ENCODE results near the gene NFATC2.

NFATC2 gene

DNA sequence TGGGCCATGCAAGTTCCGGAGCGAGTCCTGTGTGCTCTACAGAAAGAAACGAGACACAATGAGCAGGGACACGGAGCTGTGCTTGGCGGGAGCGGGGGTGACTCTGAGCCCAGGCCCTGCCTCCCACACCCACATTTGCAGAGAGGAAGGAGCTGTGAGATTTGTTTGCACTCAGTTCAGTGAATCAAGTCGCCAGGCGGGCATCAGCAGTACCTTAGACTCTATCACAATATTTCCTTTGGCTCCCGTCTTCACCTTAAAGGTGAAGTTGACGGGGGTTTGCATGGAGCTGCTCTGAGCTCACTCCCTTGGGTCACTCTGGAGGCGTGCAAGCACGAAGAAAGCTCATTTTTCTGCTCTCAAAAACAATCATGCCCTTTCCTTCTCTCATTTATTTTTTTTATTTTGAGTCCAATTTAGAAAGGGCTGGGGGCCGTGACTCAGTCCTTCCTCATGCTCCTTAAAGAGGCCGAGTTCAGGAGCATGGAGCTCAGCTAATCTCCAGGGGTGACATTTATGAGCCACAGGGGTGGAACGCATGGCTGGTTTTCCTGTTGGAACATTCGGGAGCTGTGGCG lies 188.2 kb downstream of the NFATC2 start:
- Histone ChIP-seq H2AK5ac (ENCODE audit: low read length) (no peak overlapping the region), H3K4me3 (ENCODE audit: low read length) (no peak overlapping the region), H4K5ac (ENCODE audit: low read length) (no peak overlapping the region), H3K4me1 (ENCODE audit: control insufficient read depth, low read depth, low read length) (no peaks in the 10 kb centered on the region), H3K36me3 (ENCODE audit: control insufficient read depth, insufficient read depth, low read length) (no peaks in the 10 kb centered on the region), H3K4me2 (ENCODE audit: low read length) (no peak overlapping the region), H3K4ac (ENCODE audit: low read depth, low read length) (no peak overlapping the region), H3K18ac (ENCODE audit: low read length) (no peak overlapping the region), H3K27ac (ENCODE audit: low read depth, low read length) (no peak overlapping the region), H3K79me2 (ENCODE audit: control insufficient read depth, insufficient read depth, low read length) (no peaks in the 10 kb centered on the region), H3K56ac (ENCODE audit: low read length) (no peak overlapping the region), H3K9ac (ENCODE audit: low read length) (no peak overlapping the region), H2BK120ac (ENCODE audit: low read depth, low read length) (no peak overlapping the region), H3K79me1 (ENCODE audit: low read length) (no peaks in the 10 kb centered on the region), H3K27me3 (ENCODE audit: insufficient read depth, low read length, poor library complexity) (no peaks in the 10 kb centered on the region), H2BK15ac (replicated peaks; ENCODE audit: low read depth) (no peak overlapping the region), H3K23ac (ENCODE audit: low read length) (no peak overlapping the region), H2BK5ac (ENCODE audit: low read length) (no peak overlapping the region), H4K8ac (ENCODE audit: low read depth, low read length) (no peak overlapping the region)
- no CpG with 5 or more reads among the region's 17 CpGs for WGBS (ENCODE audit: extremely low coverage, insufficient coverage, low lambda C conversion rate)
- DNase-seq: no peak

DNA sequence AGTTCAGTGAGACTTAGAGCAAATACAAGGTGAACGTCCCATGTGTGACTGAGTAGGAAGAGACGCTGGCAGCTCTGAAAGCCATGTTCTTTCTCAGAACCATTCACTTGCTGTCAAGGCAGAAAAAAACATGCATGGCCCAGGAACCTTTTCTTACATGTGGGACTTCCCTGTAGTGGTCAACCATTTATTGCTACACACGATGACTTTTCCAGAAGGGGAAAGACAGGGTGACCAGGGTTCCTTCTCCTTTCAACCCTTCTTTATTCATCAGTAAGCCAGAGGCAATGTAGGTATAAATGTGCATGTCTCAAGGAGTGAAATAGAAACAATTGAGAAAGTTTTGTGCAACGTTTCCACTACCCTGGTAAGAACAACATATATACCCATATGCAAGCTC lies 189.0 kb downstream of the NFATC2 start:
- H3K27me3 ChIP-seq (ENCODE audit: insufficient read depth, low read length, poor library complexity): no peaks in the 10 kb centered on the region
- no peak overlapping the region for H3K18ac ChIP-seq (ENCODE audit: low read length)
- H3K27ac ChIP-seq (ENCODE audit: low read depth, low read length): no peak overlapping the region
- H3K4me3 ChIP-seq (ENCODE audit: low read length): no peak overlapping the region
- H2BK120ac ChIP-seq (ENCODE audit: low read depth, low read length): no peak overlapping the region
- no peaks in the 10 kb centered on the region for H3K4me1 ChIP-seq (ENCODE audit: control insufficient read depth, low read depth, low read length)
- no peaks in the 10 kb centered on the region for H3K36me3 ChIP-seq (ENCODE audit: control insufficient read depth, insufficient read depth, low read length)
- H4K5ac ChIP-seq (ENCODE audit: low read length): no peak overlapping the region
- no peak overlapping the region for H4K8ac ChIP-seq (ENCODE audit: low read depth, low read length)
- H2BK15ac ChIP-seq (replicated peaks; ENCODE audit: low read depth): no peak overlapping the region
- H3K4me2 ChIP-seq (ENCODE audit: low read length): no peak overlapping the region
- H3K79me1 ChIP-seq (ENCODE audit: low read length): no peaks in the 10 kb centered on the region
- H2AK5ac ChIP-seq (ENCODE audit: low read length): no peak overlapping the region
- H3K4ac ChIP-seq (ENCODE audit: low read depth, low read length): no peak overlapping the region
- DNase-seq: no peak
- H3K56ac ChIP-seq (ENCODE audit: low read length): no peak overlapping the region
- H3K79me2 ChIP-seq (ENCODE audit: control insufficient read depth, insufficient read depth, low read length): no peaks in the 10 kb centered on the region
- no peak overlapping the region for H2BK5ac ChIP-seq (ENCODE audit: low read length)
- H3K23ac ChIP-seq (ENCODE audit: low read length): no peak overlapping the region
- WGBS (ENCODE audit: extremely low coverage, insufficient coverage, low lambda C conversion rate): no CpG with 5 or more reads among the region's 4 CpGs
- H3K9ac ChIP-seq (ENCODE audit: low read length): no peak overlapping the region

DNA sequence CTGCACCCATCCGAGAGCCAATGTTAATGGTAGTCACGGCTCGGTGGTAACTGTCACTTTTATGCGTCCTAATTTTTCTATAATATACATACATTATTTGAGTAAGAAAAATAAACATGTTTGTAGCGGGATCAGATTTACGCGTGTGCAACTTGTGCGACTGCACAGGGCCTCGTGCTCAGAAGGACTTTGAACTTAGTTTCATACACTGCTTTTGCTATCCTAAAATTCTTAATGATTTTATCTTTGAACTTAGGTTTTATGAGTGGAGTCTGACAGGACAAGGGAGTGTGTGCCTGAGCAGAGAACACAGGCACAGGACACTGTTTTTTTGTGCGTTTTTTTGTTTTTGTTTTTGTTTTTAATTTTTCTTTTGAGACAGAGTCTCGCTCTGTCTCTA lies 189.7 kb downstream of the NFATC2 start:
- Histone ChIP-seq H2BK15ac (replicated peaks; ENCODE audit: low read depth) (no peak overlapping the region), H2BK120ac (ENCODE audit: low read depth, low read length) (no peak overlapping the region), H3K36me3 (ENCODE audit: control insufficient read depth, insufficient read depth, low read length) (no peaks in the 10 kb centered on the region), H3K27ac (ENCODE audit: low read depth, low read length) (no peak overlapping the region), H3K4me3 (ENCODE audit: low read length) (no peak overlapping the region), H3K18ac (ENCODE audit: low read length) (no peak overlapping the region), H3K27me3 (ENCODE audit: insufficient read depth, low read length, poor library complexity) (no peaks in the 10 kb centered on the region), H2BK5ac (ENCODE audit: low read length) (no peak overlapping the region), H3K79me2 (ENCODE audit: control insufficient read depth, insufficient read depth, low read length) (no peaks in the 10 kb centered on the region), H3K4me1 (ENCODE audit: control insufficient read depth, low read depth, low read length) (no peaks in the 10 kb centered on the region), H3K9ac (ENCODE audit: low read length) (no peak overlapping the region), H2AK5ac (ENCODE audit: low read length) (no peak overlapping the region), H3K4me2 (ENCODE audit: low read length) (no peak overlapping the region), H4K8ac (ENCODE audit: low read depth, low read length) (no peak overlapping the region), H3K56ac (ENCODE audit: low read length) (no peak overlapping the region), H3K23ac (ENCODE audit: low read length) (no peak overlapping the region), H4K5ac (ENCODE audit: low read length) (no peak overlapping the region), H3K79me1 (ENCODE audit: low read length) (no peaks in the 10 kb centered on the region), H3K4ac (ENCODE audit: low read depth, low read length) (no peak overlapping the region)
- WGBS (ENCODE audit: extremely low coverage, insufficient coverage, low lambda C conversion rate): no CpG with 5 or more reads among the region's 11 CpGs
- DNase-seq: no peak

DNA sequence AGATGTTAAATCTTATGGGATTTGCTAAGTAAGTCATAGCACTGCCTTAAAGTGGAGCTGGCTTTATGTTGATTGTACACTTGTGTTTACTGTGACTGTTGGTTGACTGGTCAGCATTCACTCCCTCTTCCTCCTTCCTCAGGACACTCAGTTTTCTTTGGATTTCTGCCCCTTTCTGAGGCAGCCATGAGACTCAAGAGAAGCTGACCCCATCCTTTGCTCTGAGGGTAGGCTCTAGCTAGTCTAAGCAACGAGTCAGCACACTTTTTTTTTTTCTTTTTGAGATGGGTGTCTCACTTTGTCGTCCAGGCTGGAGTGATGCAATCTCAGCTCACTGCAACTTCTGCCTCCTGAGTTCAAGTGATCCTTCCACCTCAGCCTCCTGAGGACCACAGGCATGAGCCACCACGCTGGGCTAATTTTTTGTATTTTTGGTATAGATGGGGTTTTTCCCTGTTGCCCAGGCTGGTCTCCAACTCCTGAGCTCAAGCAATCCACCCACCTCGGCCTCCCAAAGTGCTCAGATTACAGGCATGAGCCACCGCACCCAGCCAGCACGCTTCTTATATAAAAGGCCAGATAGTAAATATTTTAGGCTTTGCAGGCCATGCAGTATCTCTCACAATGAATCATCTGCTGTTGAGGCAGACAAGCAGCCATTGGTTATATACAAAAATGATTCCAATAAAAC lies 191.4 kb downstream of the NFATC2 start:
- Histone ChIP-seq H3K36me3 (ENCODE audit: control insufficient read depth, insufficient read depth, low read length) (no peaks in the 10 kb centered on the region), H3K27ac (ENCODE audit: low read depth, low read length) (no peak overlapping the region), H3K4ac (ENCODE audit: low read depth, low read length) (no peak overlapping the region), H3K4me1 (ENCODE audit: control insufficient read depth, low read depth, low read length) (no peaks in the 10 kb centered on the region), H3K23ac (ENCODE audit: low read length) (no peak overlapping the region), H3K4me3 (ENCODE audit: low read length) (no peak overlapping the region), H3K79me2 (ENCODE audit: control insufficient read depth, insufficient read depth, low read length) (no peaks in the 10 kb centered on the region), H3K9ac (ENCODE audit: low read length) (no peak overlapping the region), H2BK120ac (ENCODE audit: low read depth, low read length) (no peak overlapping the region), H4K8ac (ENCODE audit: low read depth, low read length) (no peak overlapping the region), H4K5ac (ENCODE audit: low read length) (no peak overlapping the region), H3K27me3 (ENCODE audit: insufficient read depth, low read length, poor library complexity) (no peaks in the 10 kb centered on the region), H2BK15ac (replicated peaks; ENCODE audit: low read depth) (no peak overlapping the region), H3K18ac (ENCODE audit: low read length) (no peak overlapping the region), H2AK5ac (ENCODE audit: low read length) (no peak overlapping the region), H3K4me2 (ENCODE audit: low read length) (no peak overlapping the region), H3K56ac (ENCODE audit: low read length) (no peak overlapping the region), H2BK5ac (ENCODE audit: low read length) (no peak overlapping the region), H3K79me1 (ENCODE audit: low read length) (no peaks in the 10 kb centered on the region)
- no peak for DNase-seq
- WGBS (ENCODE audit: extremely low coverage, insufficient coverage, low lambda C conversion rate): no CpG with 5 or more reads among the region's 6 CpGs

DNA sequence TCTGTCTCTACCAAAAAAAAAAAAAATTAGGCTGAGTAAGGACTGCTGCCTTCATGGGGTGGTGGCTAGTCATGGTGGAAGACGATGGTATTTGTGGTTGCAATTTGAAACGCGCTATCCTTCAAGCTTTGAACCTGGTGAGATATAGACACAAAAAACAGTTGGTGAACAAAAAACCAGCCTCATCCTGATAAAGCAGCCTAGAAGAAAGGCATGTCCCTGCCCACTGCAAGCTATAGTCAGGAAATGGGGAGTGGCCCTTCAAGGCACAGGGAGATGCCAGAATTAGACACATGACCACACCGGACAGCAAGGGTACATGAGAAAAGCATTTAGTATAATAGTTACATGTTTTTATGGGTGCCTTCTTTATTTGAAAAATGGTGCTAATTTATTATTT lies 193.6 kb downstream of the NFATC2 start:
- H4K5ac ChIP-seq (ENCODE audit: low read length): no peak overlapping the region
- H3K23ac ChIP-seq (ENCODE audit: low read length): no peak overlapping the region
- H3K27ac ChIP-seq (ENCODE audit: low read depth, low read length): no peak overlapping the region
- H2BK120ac ChIP-seq (ENCODE audit: low read depth, low read length): no peak overlapping the region
- H3K4me3 ChIP-seq (ENCODE audit: low read length): no peak overlapping the region
- H3K9ac ChIP-seq (ENCODE audit: low read length): no peak overlapping the region
- H3K79me2 ChIP-seq (ENCODE audit: control insufficient read depth, insufficient read depth, low read length): no peaks in the 10 kb centered on the region
- no peak overlapping the region for H3K4ac ChIP-seq (ENCODE audit: low read depth, low read length)
- no peaks in the 10 kb centered on the region for H3K79me1 ChIP-seq (ENCODE audit: low read length)
- H3K36me3 ChIP-seq (ENCODE audit: control insufficient read depth, insufficient read depth, low read length): no peaks in the 10 kb centered on the region
- no peak overlapping the region for H3K56ac ChIP-seq (ENCODE audit: low read length)
- no peak overlapping the region for H4K8ac ChIP-seq (ENCODE audit: low read depth, low read length)
- H2AK5ac ChIP-seq (ENCODE audit: low read length): no peak overlapping the region
- no peak overlapping the region for H3K4me2 ChIP-seq (ENCODE audit: low read length)
- H2BK5ac ChIP-seq (ENCODE audit: low read length): no peak overlapping the region
- no peak for DNase-seq
- H2BK15ac ChIP-seq (replicated peaks; ENCODE audit: low read depth): no peak overlapping the region
- no CpG with 5 or more reads among the region's 4 CpGs for WGBS (ENCODE audit: extremely low coverage, insufficient coverage, low lambda C conversion rate)
- H3K18ac ChIP-seq (ENCODE audit: low read length): no peak overlapping the region
- no peaks in the 10 kb centered on the region for H3K27me3 ChIP-seq (ENCODE audit: insufficient read depth, low read length, poor library complexity)
- H3K4me1 ChIP-seq (ENCODE audit: control insufficient read depth, low read depth, low read length): no peaks in the 10 kb centered on the region

DNA sequence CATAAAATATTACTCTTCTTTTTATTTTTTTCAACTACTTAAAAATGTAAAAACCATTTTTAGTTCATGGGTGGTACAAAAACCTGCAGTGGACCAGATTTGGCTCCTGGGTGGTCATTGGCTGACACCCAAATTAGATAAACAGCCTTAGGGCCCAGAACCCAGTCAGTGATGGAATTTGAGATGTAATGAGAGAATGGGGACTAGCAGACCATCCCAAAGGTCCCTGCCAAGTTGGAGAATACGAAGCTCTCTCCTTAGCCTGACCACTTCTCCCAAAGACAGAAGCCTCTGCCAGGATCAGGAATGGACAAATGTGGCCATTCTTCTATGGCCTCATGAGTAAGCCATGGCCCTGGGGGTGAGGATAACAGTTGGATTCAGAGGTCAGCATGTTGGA lies 194.7 kb downstream of the NFATC2 start:
- H3K27me3 ChIP-seq (ENCODE audit: insufficient read depth, low read length, poor library complexity): no peaks in the 10 kb centered on the region
- H2AK5ac ChIP-seq (ENCODE audit: low read length): no peak overlapping the region
- no peak overlapping the region for H3K4ac ChIP-seq (ENCODE audit: low read depth, low read length)
- no peaks in the 10 kb centered on the region for H3K36me3 ChIP-seq (ENCODE audit: control insufficient read depth, insufficient read depth, low read length)
- no peak overlapping the region for H3K9ac ChIP-seq (ENCODE audit: low read length)
- WGBS (ENCODE audit: extremely low coverage, insufficient coverage, low lambda C conversion rate): no CpG with 5 or more reads among the region's 1 CpG
- DNase-seq: no peak
- H4K5ac ChIP-seq (ENCODE audit: low read length): no peak overlapping the region
- no peak overlapping the region for H3K23ac ChIP-seq (ENCODE audit: low read length)
- H2BK15ac ChIP-seq (replicated peaks; ENCODE audit: low read depth): no peak overlapping the region
- no peak overlapping the region for H2BK5ac ChIP-seq (ENCODE audit: low read length)
- H3K79me2 ChIP-seq (ENCODE audit: control insufficient read depth, insufficient read depth, low read length): no peaks in the 10 kb centered on the region
- H2BK120ac ChIP-seq (ENCODE audit: low read depth, low read length): no peak overlapping the region
- no peaks in the 10 kb centered on the region for H3K4me1 ChIP-seq (ENCODE audit: control insufficient read depth, low read depth, low read length)
- H3K4me3 ChIP-seq (ENCODE audit: low read length): no peak overlapping the region
- H3K79me1 ChIP-seq (ENCODE audit: low read length): no peaks in the 10 kb centered on the region
- no peak overlapping the region for H3K4me2 ChIP-seq (ENCODE audit: low read length)
- no peak overlapping the region for H3K27ac ChIP-seq (ENCODE audit: low read depth, low read length)
- H3K18ac ChIP-seq (ENCODE audit: low read length): no peak overlapping the region
- no peak overlapping the region for H3K56ac ChIP-seq (ENCODE audit: low read length)
- no peak overlapping the region for H4K8ac ChIP-seq (ENCODE audit: low read depth, low read length)
